Endodermal cell (in vitro differentiated cells): Measurements from ENCODE around the gene GNB1. TPM values are rescaled to one million over a fixed set of nuclear protein-coding genes. Genes with fewer than 3 reads are reported as not detected.

Experiments used
- DNase-seq: peaks from one replicate; pipeline ENCODE4 v3.0.0-alpha.2; 2017
- H3K27ac ChIP-seq: 2 replicates; pipeline ENCODE4 v1.5.1; 2013; ENCODE audit warnings: mild to moderate bottlenecking, low read depth, low read length, moderate library complexity
- H3K27me3 ChIP-seq: 2 replicates; pipeline ENCODE4 v1.6.1; 2013; ENCODE audit warnings: mild to moderate bottlenecking, low read length, moderate library complexity; ENCODE audit not compliant: insufficient read depth, control insufficient read depth, poor library complexity, severe bottlenecking
- H3K36me3 ChIP-seq: 2 replicates; pipeline ENCODE4 v1.7.0; 2013; ENCODE audit warnings: mild to moderate bottlenecking, low read length, moderate library complexity; ENCODE audit not compliant: control insufficient read depth, insufficient read depth
- H3K4me1 ChIP-seq: one replicate; pipeline ENCODE4 v1.7.0; 2013; ENCODE audit warnings: low read length; ENCODE audit not compliant: control insufficient read depth, insufficient read depth
- H3K4me3 ChIP-seq: 2 replicates; pipeline ENCODE4 v1.5.1; 2013; ENCODE audit warnings: mild to moderate bottlenecking, low read length, moderate library complexity
- H3K9ac ChIP-seq: 2 replicates; pipeline ENCODE4 v1.6.1; 2013; ENCODE audit warnings: mild to moderate bottlenecking, low read length, moderate library complexity; ENCODE audit not compliant: poor library complexity, severe bottlenecking; ENCODE audit errors: extremely low read depth
- H3K9me3 ChIP-seq: 2 replicates; pipeline ENCODE4 v1.6.1; 2013; ENCODE audit warnings: mild to moderate bottlenecking, low read length, moderate library complexity; ENCODE audit not compliant: control insufficient read depth
- H3K27ac Mint-ChIP-seq: 2 replicates; pipeline ENCODE4 v1.8.0; 2020; ENCODE audit warnings: mixed read lengths
- H3K27me3 Mint-ChIP-seq: 2 replicates; pipeline ENCODE4 v1.8.0; 2021; ENCODE audit warnings: mild to moderate bottlenecking, mixed read lengths; ENCODE audit not compliant: insufficient read depth
- H3K36me3 Mint-ChIP-seq: 2 replicates; pipeline ENCODE4 v1.8.0; 2020; ENCODE audit warnings: low read depth, mixed read lengths
- H3K4me1 Mint-ChIP-seq: 2 replicates; pipeline ENCODE4 v1.8.0; 2020; ENCODE audit warnings: mixed read lengths
- H3K4me3 Mint-ChIP-seq: 2 replicates; pipeline ENCODE4 v1.8.0; 2020; ENCODE audit warnings: mild to moderate bottlenecking, moderate library complexity, mixed read lengths
- H3K9me3 Mint-ChIP-seq: 2 replicates; pipeline ENCODE4 v1.8.0; 2020; ENCODE audit warnings: mild to moderate bottlenecking, mixed read lengths
- CTCF ChIP-seq: fragments of 200-600 bp; sonication (generic); conservative IDR thresholded peaks from 2 replicates; pipeline ENCODE4 v1.5.0; 2021; ENCODE audit warnings: antibody characterized with exemption, mild to moderate bottlenecking
- WGBS, 2 experiments: methylation state at CpG; one replicate each; pipeline versions ENCODE4 v1.1.5 to v1.1.7; 2013; ENCODE audit warnings: missing lambda C conversion rate in 2 of 2, mixed read lengths in 1 of 2; ENCODE audit not compliant: insufficient coverage in 1 of 2, insufficient read length in 1 of 2; 5-methylcytosine and 5-hydroxymethylcytosine counted together
- total RNA-seq, 2 donors: library from RNA; stranded (reverse); fragmentation: NEBNext Ultra II Directional in 1 of 2; extraction: Animal tissue kit (Norgen Biotek cat#: 25700) in 1 of 2; gene quantifications; 2 replicates in 1 of 2; 3 replicates in 1 of 2; pipeline ENCODE4 v1.2.1, GENCODE V29; 2021

The GNB1 gene
- total RNA-seq, 2 donors from 2014 or later = 369 to 371 TPM

- no peaks in the 10 kb centered on the region for H3K27me3 ChIP-seq
- peaks cover 17% of the 10 kb centered on the region for H3K9me3 Mint-ChIP-seq
- H3K4me1 Mint-ChIP-seq = peaks cover 18% of the 10 kb centered on the region
- H3K9ac ChIP-seq = no peak overlapping the region
- H3K27ac Mint-ChIP-seq = no peak overlapping the region
- H3K4me3 Mint-ChIP-seq = no peak overlapping the region
- H3K36me3 Mint-ChIP-seq = peaks cover 68% of the 10 kb centered on the region
- H3K9me3 ChIP-seq = peaks cover 17% of the 10 kb centered on the region
- WGBS, 2 experiments = 100% methylated on average over 1 of the region's 1 CpG
- no peaks in the 10 kb centered on the region for H3K27me3 Mint-ChIP-seq
- no peak overlapping the region for H3K27ac ChIP-seq
- H3K4me3 ChIP-seq = no peak overlapping the region
- H3K36me3 ChIP-seq = peaks cover 82% of the 10 kb centered on the region
- H3K4me1 ChIP-seq = no peaks in the 10 kb centered on the region
- no peak for TF ChIP-seq CTCF
- DNase-seq = no peak
Measured at GRCh38 chr1:1875932-1876331, 15.0 kb downstream of the GNB1 start.

GRCh38 chr1:1874901-1875300 is 16.0 kb downstream of the GNB1 start:
- Mint-ChIP-seq H3K9me3 (peaks cover 18% of the 10 kb centered on the region), H3K27me3 (no peaks in the 10 kb centered on the region), H3K4me1 (peaks cover 14% of the 10 kb centered on the region), H3K27ac (no peak overlapping the region), H3K4me3 (no peak overlapping the region), H3K36me3 (peaks cover 75% of the 10 kb centered on the region)
- H3K27ac ChIP-seq = no peak overlapping the region
- H3K4me1 ChIP-seq = no peaks in the 10 kb centered on the region
- peaks cover 17% of the 10 kb centered on the region for H3K9me3 ChIP-seq
- H3K4me3 ChIP-seq = no peak overlapping the region
- WGBS, 2 experiments = 95 to 98% methylated on average over 6 to 7 of the region's 7 CpGs
- H3K27me3 ChIP-seq = no peaks in the 10 kb centered on the region
- DNase-seq = no peak
- H3K9ac ChIP-seq = no peak overlapping the region
- peaks cover 91% of the 10 kb centered on the region for H3K36me3 ChIP-seq
- TF ChIP-seq CTCF = no peak

- H3K36me3 ChIP-seq = peaks cover 82% of the 10 kb centered on the region
- no peaks in the 10 kb centered on the region for H3K27me3 Mint-ChIP-seq
- peaks cover 72% of the 10 kb centered on the region for H3K36me3 Mint-ChIP-seq
- H3K4me3 ChIP-seq = no peak overlapping the region
- peaks cover 17% of the 10 kb centered on the region for H3K9me3 ChIP-seq
- no peak for TF ChIP-seq CTCF
- H3K9me3 Mint-ChIP-seq = peaks cover 21% of the 10 kb centered on the region
- peaks cover 7% of the 10 kb centered on the region for H3K4me1 Mint-ChIP-seq
- H3K4me1 ChIP-seq = no peaks in the 10 kb centered on the region
- H3K27ac Mint-ChIP-seq = no peak overlapping the region
- no peak overlapping the region for H3K27ac ChIP-seq
- no peaks in the 10 kb centered on the region for H3K27me3 ChIP-seq
- WGBS, 2 experiments = 96 to 100% methylated on average over 2 of the region's 2 CpGs
- no peak overlapping the region for H3K4me3 Mint-ChIP-seq
- H3K9ac ChIP-seq = no peak overlapping the region
- DNase-seq = no peak
Measured at GRCh38 chr1:1873186-1873585, 17.7 kb downstream of the GNB1 start.
